Upper lobe of left lung (tissue), 4 donors: ENCODE measurements around the gene FNDC5.

Experiments
- CTCF ChIP-seq, 6 experiments: fragments of 450-650 bp in 4 of 6; fragments of 200-600 bp in 2 of 6; sonication (generic) in 2 of 6; IDR thresholded peaks; one replicate each; pipeline ENCODE4 v1.5.1; 2016 to 2019; ENCODE audit warnings: antibody characterized with exemption in 6 of 6
- EP300 ChIP-seq, 4 donors: sonication (generic); formaldehyde crosslinking; IDR thresholded peaks; one replicate each; pipeline ENCODE4 v1.5.1; 2017; ENCODE audit warnings: antibody characterized with exemption in 4 of 4, control low read depth in 2 of 4
- POLR2A ChIP-seq, 4 donors: fragments of 450-650 bp; IDR thresholded peaks; one replicate each; pipeline ENCODE4 v1.5.1; 2016 to 2017; ENCODE audit warnings: antibody characterized with exemption in 4 of 4, mild to moderate bottlenecking in 2 of 4
- POLR2AphosphoS5 ChIP-seq, 2 donors: sonication (generic); formaldehyde crosslinking; IDR thresholded peaks; one replicate each; pipeline ENCODE4 v1.5.1; 2017; ENCODE audit warnings: antibody characterized with exemption in 2 of 2

DNA sequence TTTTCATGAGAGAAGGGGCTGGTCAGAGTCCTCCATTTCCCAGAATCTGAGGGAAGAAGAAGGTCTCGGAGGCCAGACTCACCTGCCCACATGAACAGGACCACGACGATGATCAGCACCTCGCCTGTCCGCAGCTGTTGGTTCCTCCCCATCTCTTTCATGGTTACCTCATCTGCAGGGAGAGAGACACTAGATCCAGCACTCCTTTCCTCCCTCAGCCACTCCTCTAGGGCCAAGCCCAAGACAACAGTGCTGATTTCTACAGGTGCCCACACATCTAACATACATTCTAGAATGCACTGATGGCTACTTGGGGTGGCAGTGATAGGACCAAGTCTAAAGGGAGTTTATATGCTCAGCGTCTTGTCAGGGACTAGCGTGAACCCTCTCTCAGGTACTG, 3.0 kb downstream of the FNDC5 start:
- no peak for TF ChIP-seq CTCF (IDR thresholded peaks at IDR 0.05)
- no peak for TF ChIP-seq EP300 (IDR thresholded peaks at IDR 0.05)
- TF ChIP-seq POLR2A (IDR thresholded peaks at IDR 0.05), result no peak
- TF ChIP-seq POLR2AphosphoS5 (IDR thresholded peaks at IDR 0.05), result no peak
